ENCODE measurements around the gene AP1B1. TPM values are rescaled to one million over a fixed set of nuclear protein-coding genes. Genes with fewer than 3 reads are reported as not detected.

AP1B1 gene
- polyA plus RNA-seq, 2 of the 4 experiments (the other 2 are of a cell fraction): 22.5 to 27.0 TPM

DNA sequence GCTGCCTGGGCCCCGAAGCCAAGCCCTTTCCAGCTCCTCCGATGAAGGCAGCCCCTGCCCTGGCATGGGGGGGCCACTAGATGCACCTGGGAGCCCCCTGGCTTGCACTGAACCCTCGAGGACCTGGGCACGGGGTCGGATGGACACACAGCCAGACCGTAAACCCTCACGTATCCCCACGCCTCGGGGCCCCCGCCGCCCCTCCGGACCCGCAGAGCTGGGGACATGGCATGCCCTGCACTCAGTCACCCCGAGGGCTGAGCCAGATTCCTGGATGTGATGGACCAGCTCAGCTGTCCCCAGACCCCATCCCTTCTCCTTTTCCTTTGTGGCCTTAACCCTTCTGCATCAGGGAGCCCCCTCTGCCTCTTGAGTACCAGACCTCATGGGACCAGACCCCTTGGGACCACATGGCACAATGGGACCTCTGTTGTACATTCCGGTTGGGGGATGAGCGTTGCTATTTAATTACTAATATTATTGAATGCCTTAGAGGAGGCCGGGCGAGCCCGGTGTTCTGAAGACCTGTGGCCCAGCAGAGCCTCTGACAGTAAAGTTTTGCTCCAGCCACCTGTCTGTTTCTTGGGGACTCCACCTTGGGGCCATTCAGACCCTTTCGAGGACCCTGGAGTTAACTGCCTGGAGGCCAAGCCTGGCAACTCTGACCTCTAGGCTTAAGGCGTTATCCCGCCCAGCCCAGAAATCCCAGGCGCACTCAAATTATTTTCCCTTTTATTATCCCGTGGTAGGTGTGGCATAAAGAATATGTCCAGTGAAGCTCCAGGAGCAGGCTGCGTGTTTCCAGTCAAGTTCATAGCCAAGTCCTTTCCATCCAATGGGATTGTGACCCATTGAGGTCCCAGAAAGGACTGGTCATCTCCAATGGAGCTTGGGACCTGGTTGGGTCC, 75.9 kb downstream of the AP1B1 start:
- 94% methylated on average over 22 of the region's 25 CpGs for WGBS (ENCODE audit: missing lambda C conversion rate)
- POLR2A ChIA-PET: no interaction called here

DNA sequence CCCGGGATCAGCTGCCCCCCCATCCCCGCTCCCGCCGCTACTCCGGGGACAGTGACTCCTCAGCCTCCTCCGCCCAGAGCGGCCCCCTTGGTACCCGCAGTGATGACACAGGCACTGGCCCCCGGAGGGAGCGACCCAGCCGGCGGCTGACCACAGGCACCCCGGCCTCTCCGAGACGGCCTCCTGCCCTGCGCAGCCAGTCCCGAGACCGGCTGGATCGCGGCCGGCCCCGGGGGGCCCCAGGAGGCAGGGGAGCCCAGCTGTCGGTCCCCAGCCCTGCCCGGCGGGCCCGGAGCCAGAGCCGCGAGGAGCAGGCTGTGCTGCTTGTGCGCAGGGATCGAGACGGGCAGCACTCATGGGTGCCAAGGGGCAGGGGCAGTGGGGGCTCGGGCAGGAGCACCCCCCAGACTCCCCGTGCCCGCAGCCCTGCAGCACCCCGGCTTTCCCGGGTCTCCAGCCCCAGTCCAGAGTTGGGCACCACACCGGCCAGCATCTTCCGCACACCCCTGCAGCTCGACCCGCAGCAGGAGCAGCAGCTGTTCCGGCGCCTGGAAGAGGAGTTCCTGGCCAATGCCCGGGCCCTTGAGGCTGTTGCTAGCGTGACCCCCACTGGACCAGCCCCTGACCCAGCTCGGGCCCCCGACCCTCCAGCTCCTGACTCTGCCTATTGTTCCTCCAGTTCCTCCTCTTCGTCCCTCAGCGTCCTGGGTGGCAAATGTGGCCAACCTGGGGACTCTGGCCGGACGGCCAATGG, 76.7 kb downstream of the AP1B1 start:
- DNase-seq (ENCODE audit: low read depth in 1 of 2, low spot score in 1 of 2) (no peak), FAIRE-seq (no peak), ATAC-seq (no peak)
- CTCF ChIA-PET: interaction anchor here (1.4 to 2.9 kb wide), 3 partner anchors 9 to 48 kb away, joined by 4 to 13 read pairs (median 11); no protein-coding TSS in a partner anchor
- peaks cover 46% of the 10 kb centered on the region for H3K4me1 ChIP-seq
- no peaks in the 10 kb centered on the region for H3K9me3 ChIP-seq
- TF ChIP-seq HOXB5 (CRISPR knock-in tag; IDR thresholded peaks at IDR 0.05) (no peak), EHF (CRISPR knock-in tag; IDR thresholded peaks at IDR 0.05) (no peak), EP300 (IDR thresholded peaks at IDR 0.05) (no peak), KDM1A (IDR thresholded peaks at IDR 0.05; ENCODE audit: low read depth) (no peak), MYC (IDR thresholded peaks at IDR 0.05; ENCODE audit: borderline replicate concordance, low read length) (no peak), ZFP36 (IDR thresholded peaks at IDR 0.05; ENCODE audit: borderline replicate concordance, partially characterized antibody) (no peak), HEYL (CRISPR knock-in tag; IDR thresholded peaks at IDR 0.05) (no peak), BHLHE40 (IDR thresholded peaks at IDR 0.05; ENCODE audit: low read depth, low read length) (no peak), FOXS1 (CRISPR knock-in tag; IDR thresholded peaks at IDR 0.05) (no peak), POLR2AphosphoS2 (conservative IDR thresholded peaks at IDR 0.05; ENCODE audit: low read length) (no peak), TFCP2L1 (CRISPR knock-in tag; IDR thresholded peaks at IDR 0.05) (no peak), ZSCAN20 (CRISPR knock-in tag; IDR thresholded peaks at IDR 0.05) (no peak), RCOR1 (IDR thresholded peaks at IDR 0.05; ENCODE audit: low read depth, low read length) (no peak)
- TF ChIP-seq, protein P1, sequence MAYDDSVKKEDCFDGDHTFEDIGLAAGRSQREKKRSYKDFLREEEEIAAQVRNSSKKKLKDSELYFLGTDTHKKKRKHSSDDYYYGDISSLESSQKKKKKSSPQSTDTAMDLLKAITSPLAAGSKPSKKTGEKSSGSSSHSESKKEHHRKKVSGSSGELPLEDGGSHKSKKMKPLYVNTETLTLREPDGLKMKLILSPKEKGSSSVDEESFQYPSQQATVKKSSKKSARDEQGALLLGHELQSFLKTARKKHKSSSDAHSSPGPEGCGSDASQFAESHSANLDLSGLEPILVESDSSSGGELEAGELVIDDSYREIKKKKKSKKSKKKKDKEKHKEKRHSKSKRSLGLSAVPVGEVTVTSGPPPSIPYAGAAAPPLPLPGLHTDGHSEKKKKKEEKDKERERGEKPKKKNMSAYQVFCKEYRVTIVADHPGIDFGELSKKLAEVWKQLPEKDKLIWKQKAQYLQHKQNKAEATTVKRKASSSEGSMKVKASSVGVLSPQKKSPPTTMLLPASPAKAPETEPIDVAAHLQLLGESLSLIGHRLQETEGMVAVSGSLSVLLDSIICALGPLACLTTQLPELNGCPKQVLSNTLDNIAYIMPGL (CRISPR knock-in tag; IDR thresholded peaks at IDR 0.05; ENCODE audit: borderline replicate concordance): no peak
- TF ChIP-seq, protein P2, sequence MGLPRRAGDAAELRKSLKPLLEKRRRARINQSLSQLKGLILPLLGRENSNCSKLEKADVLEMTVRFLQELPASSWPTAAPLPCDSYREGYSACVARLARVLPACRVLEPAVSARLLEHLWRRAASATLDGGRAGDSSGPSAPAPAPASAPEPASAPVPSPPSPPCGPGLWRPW (IDR thresholded peaks at IDR 0.05): no peak
- TF ChIP-seq, protein P3, sequence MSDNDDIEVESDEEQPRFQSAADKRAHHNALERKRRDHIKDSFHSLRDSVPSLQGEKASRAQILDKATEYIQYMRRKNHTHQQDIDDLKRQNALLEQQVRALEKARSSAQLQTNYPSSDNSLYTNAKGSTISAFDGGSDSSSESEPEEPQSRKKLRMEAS (IDR thresholded peaks at IDR 0.05): no peak
- 88% methylated on average over 13 of the region's 50 CpGs for WGBS (ENCODE audit: missing lambda C conversion rate)
- no peak overlapping the region for H3K4me3 ChIP-seq
- H3K4me2 ChIP-seq: peak overlapping the region; percentile 82
- peak overlapping the region in 1 of 2 experiments; percentile 69; a peak in 3 of 6 replicates for H3K27ac ChIP-seq
- POLR2A ChIA-PET: no interaction called here

More for the DNA sequence above, 75.9 kb downstream of the AP1B1 start:
- ATAC-seq: no peak
- Histone ChIP-seq H3K27ac (no peak overlapping the region), H3K4me1 (peaks cover 46% of the 10 kb centered on the region), H3K4me3 (no peak overlapping the region), H3K9me3 (no peaks in the 10 kb centered on the region), H3K4me2 (no peak overlapping the region)
- FAIRE-seq: no peak
- DNase-seq (ENCODE audit: low read depth in 1 of 2, low spot score in 1 of 2): no peak
- TF ChIP-seq HOXB13 (CRISPR knock-in tag; IDR thresholded peaks at IDR 0.05; ENCODE audit: low read depth): no peak
- no peak for TF ChIP-seq PHF8 (IDR thresholded peaks at IDR 0.05; ENCODE audit: borderline replicate concordance, low read depth)
- TF ChIP-seq MYC (IDR thresholded peaks at IDR 0.05; ENCODE audit: borderline replicate concordance, low read length): no peak
- TF ChIP-seq RAD21 (conservative IDR thresholded peaks at IDR 0.05 in 1 of 2, IDR thresholded peaks at IDR 0.05 in 1 of 2): no peak
- TF ChIP-seq, protein P4, sequence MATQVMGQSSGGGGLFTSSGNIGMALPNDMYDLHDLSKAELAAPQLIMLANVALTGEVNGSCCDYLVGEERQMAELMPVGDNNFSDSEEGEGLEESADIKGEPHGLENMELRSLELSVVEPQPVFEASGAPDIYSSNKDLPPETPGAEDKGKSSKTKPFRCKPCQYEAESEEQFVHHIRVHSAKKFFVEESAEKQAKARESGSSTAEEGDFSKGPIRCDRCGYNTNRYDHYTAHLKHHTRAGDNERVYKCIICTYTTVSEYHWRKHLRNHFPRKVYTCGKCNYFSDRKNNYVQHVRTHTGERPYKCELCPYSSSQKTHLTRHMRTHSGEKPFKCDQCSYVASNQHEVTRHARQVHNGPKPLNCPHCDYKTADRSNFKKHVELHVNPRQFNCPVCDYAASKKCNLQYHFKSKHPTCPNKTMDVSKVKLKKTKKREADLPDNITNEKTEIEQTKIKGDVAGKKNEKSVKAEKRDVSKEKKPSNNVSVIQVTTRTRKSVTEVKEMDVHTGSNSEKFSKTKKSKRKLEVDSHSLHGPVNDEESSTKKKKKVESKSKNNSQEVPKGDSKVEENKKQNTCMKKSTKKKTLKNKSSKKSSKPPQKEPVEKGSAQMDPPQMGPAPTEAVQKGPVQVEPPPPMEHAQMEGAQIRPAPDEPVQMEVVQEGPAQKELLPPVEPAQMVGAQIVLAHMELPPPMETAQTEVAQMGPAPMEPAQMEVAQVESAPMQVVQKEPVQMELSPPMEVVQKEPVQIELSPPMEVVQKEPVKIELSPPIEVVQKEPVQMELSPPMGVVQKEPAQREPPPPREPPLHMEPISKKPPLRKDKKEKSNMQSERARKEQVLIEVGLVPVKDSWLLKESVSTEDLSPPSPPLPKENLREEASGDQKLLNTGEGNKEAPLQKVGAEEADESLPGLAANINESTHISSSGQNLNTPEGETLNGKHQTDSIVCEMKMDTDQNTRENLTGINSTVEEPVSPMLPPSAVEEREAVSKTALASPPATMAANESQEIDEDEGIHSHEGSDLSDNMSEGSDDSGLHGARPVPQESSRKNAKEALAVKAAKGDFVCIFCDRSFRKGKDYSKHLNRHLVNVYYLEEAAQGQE (IDR thresholded peaks at IDR 0.05): no peak
- TF ChIP-seq RFX5 (IDR thresholded peaks at IDR 0.05): no peak
- TF ChIP-seq JUN (IDR thresholded peaks at IDR 0.05): no peak
- TF ChIP-seq, protein P1 (CRISPR knock-in tag; IDR thresholded peaks at IDR 0.05; ENCODE audit: borderline replicate concordance): no peak
- TF ChIP-seq FOSB (CRISPR knock-in tag; IDR thresholded peaks at IDR 0.05): no peak
- no peak for TF ChIP-seq HEYL (CRISPR knock-in tag; IDR thresholded peaks at IDR 0.05)
- TF ChIP-seq POLR2AphosphoS2 (conservative IDR thresholded peaks at IDR 0.05; ENCODE audit: low read length): no peak
- no peak for TF ChIP-seq HOXB5 (CRISPR knock-in tag; IDR thresholded peaks at IDR 0.05)
- no peak for TF ChIP-seq JUNB (IDR thresholded peaks at IDR 0.05)
- no peak for TF ChIP-seq NFE2L2 (conservative IDR thresholded peaks at IDR 0.05; ENCODE audit: low read length)
- TF ChIP-seq CHD2 (IDR thresholded peaks at IDR 0.05; ENCODE audit: low read length, partially characterized antibody): no peak
- no peak for TF ChIP-seq ZFP36 (IDR thresholded peaks at IDR 0.05; ENCODE audit: borderline replicate concordance, partially characterized antibody)
- no peak for TF ChIP-seq TFCP2L1 (CRISPR knock-in tag; IDR thresholded peaks at IDR 0.05)
- CTCF ChIA-PET: interaction anchor here (0.6 to 2.9 kb wide), 8 partner anchors 8 to 47 kb away, joined by 3 to 13 read pairs (median 4); no protein-coding TSS in a partner anchor

Data from A549 (cell line).